Glutamatergic neuron (in vitro differentiated cells): Measurements from ENCODE around the gene TP53BP1. TPM values are rescaled to one million over a fixed set of nuclear protein-coding genes. Genes with fewer than 3 reads are reported as not detected.
A peak's percentile ranks its signal among the peaks of the same experiment; 100 is the strongest.

Source experiments
- DNase-seq: peaks from one replicate; pipeline ENCODE4 v3.0.0; 2022
- H3K27ac Mint-ChIP-seq: one replicate; pipeline ENCODE4 v1.8.0; 2020; ENCODE audit warnings: mild to moderate bottlenecking, mixed read lengths, inconsistent platforms; ENCODE audit not compliant: unreplicated experiment
- H3K27me3 Mint-ChIP-seq: one replicate; pipeline ENCODE4 v1.8.0; 2020; ENCODE audit warnings: mild to moderate bottlenecking, moderate library complexity, mixed read lengths, inconsistent platforms; ENCODE audit not compliant: unreplicated experiment
- H3K36me3 Mint-ChIP-seq: one replicate; pipeline ENCODE4 v1.8.0; 2020; ENCODE audit warnings: mild to moderate bottlenecking, mixed read lengths, inconsistent platforms; ENCODE audit not compliant: unreplicated experiment
- H3K4me1 Mint-ChIP-seq: one replicate; pipeline ENCODE4 v1.8.0; 2020; ENCODE audit warnings: mild to moderate bottlenecking, low read depth, mixed read lengths, inconsistent platforms; ENCODE audit not compliant: unreplicated experiment
- H3K4me3 Mint-ChIP-seq: one replicate; pipeline ENCODE4 v1.8.0; 2020; ENCODE audit warnings: mild to moderate bottlenecking, mixed read lengths, inconsistent platforms; ENCODE audit not compliant: unreplicated experiment
- H3K9me3 Mint-ChIP-seq: one replicate; pipeline ENCODE4 v1.8.0; 2020; ENCODE audit warnings: mild to moderate bottlenecking, moderate library complexity, mixed read lengths, inconsistent platforms; ENCODE audit not compliant: unreplicated experiment
- CTCF ChIP-seq: fragments of 200-600 bp; sonication (generic); IDR thresholded peaks from one replicate; pipeline ENCODE4 v1.5.0; 2021; ENCODE audit not compliant: partially characterized antibody, unreplicated experiment
- total RNA-seq: library from RNA; stranded (reverse); fragmentation: NEBNext Ultra II Directional; extraction: Animal tissue kit (Norgen Biotek cat#: 25700); gene quantifications from one replicate; pipeline ENCODE4 v1.2.1, GENCODE V29; 2021; ENCODE audit not compliant: unreplicated experiment

TP53BP1 gene
- total RNA-seq, 1 donor from 2014 or later: 142 TPM

- no peaks in the 10 kb centered on the region for H3K9me3 Mint-ChIP-seq
- no peak overlapping the region for H3K4me3 Mint-ChIP-seq
- no peaks in the 10 kb centered on the region for H3K36me3 Mint-ChIP-seq
- no peak for TF ChIP-seq CTCF
- H3K4me1 Mint-ChIP-seq: no peaks in the 10 kb centered on the region
- no peaks in the 10 kb centered on the region for H3K27me3 Mint-ChIP-seq
- no peak for DNase-seq
- H3K27ac Mint-ChIP-seq: no peak overlapping the region
Measured at GRCh38 chr15:43433165-43433564, 59.8 kb downstream of the TP53BP1 start.

- no peak for TF ChIP-seq CTCF
- Mint-ChIP-seq H3K4me3 (no peak overlapping the region), H3K4me1 (no peaks in the 10 kb centered on the region), H3K9me3 (no peaks in the 10 kb centered on the region), H3K36me3 (no peaks in the 10 kb centered on the region), H3K27me3 (no peaks in the 10 kb centered on the region), H3K27ac (no peak overlapping the region)
- no peak for DNase-seq
Measured at GRCh38 chr15:43429687-43430086, 63.3 kb downstream of the TP53BP1 start.

GRCh38 chr15:43423793-43424192 lies 69.2 kb downstream of the TP53BP1 start:
- H3K36me3 Mint-ChIP-seq: peaks cover 6% of the 10 kb centered on the region

DNA sequence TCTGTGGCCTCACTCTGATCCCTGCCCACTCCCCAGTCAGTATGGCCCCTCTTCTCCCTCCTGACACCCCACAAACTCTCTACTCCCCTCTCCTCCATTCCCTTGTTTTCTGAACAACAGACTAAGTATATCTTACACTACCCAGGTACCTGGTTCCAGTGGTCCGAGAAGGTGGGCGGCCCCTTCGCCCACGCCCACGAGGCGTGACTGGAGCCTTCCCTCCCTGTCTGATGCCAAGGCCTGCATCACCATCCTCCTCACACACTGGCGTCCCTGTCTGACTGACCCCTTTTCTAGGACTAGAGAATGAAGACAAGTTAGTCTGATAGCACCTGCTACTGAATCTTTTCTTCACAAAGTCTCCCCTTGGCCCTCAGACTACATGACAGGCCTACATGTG lies 72.1 kb downstream of the TP53BP1 start:
- H3K9me3 Mint-ChIP-seq: peaks cover 1% of the 10 kb centered on the region
- H3K4me1 Mint-ChIP-seq: no peaks in the 10 kb centered on the region
- no peak overlapping the region for H3K4me3 Mint-ChIP-seq

More at GRCh38 chr15:43423793-43424192, 69.2 kb downstream of the TP53BP1 start:
- H3K27me3 Mint-ChIP-seq: no peaks in the 10 kb centered on the region
- peaks cover 1% of the 10 kb centered on the region for H3K9me3 Mint-ChIP-seq
- no peak for DNase-seq
- H3K4me3 Mint-ChIP-seq: no peak overlapping the region
- H3K4me1 Mint-ChIP-seq: no peaks in the 10 kb centered on the region
- no peak overlapping the region for H3K27ac Mint-ChIP-seq
- no peak for TF ChIP-seq CTCF

GRCh38 chr15:43420435-43420834 lies 72.5 kb downstream of the TP53BP1 start:
- no peak for DNase-seq
- no peak overlapping the region for H3K4me3 Mint-ChIP-seq
- peak overlapping the region; percentile 8 for H3K27ac Mint-ChIP-seq
- TF ChIP-seq CTCF: no peak
- H3K9me3 Mint-ChIP-seq: peaks cover 1% of the 10 kb centered on the region
- H3K4me1 Mint-ChIP-seq: no peaks in the 10 kb centered on the region
- H3K36me3 Mint-ChIP-seq: peaks cover 6% of the 10 kb centered on the region
- H3K27me3 Mint-ChIP-seq: no peaks in the 10 kb centered on the region

More for the DNA sequence above, 72.1 kb downstream of the TP53BP1 start:
- Mint-ChIP-seq H3K27ac (peak overlapping the region; percentile 8), H3K36me3 (peaks cover 6% of the 10 kb centered on the region), H3K27me3 (no peaks in the 10 kb centered on the region)
- TF ChIP-seq CTCF: no peak
- no peak for DNase-seq
